NCI-H1436 (cell line): Measurements from ENCODE around the gene SLC4A4.

ENCODE experiments used
- DNase-seq: peaks from one replicate; lab custom pipeline; 2025; lab: John Stamatoyannopoulos, UW

SLC4A4 gene

GRCh38 chr4:71415491-71415890 lies 76.7 kb downstream of the SLC4A4 start:
- no peak for DNase-seq

GRCh38 chr4:71417150-71417549 lies 78.3 kb downstream of the SLC4A4 start:
- DNase-seq, result no peak

GRCh38 chr4:71426381-71427042 lies 87.7 kb downstream of the SLC4A4 start:
- no peak for DNase-seq

- DNase-seq, result no peak
Measured at GRCh38 chr4:71429106-71429505, 90.3 kb downstream of the SLC4A4 start.

GRCh38 chr4:71429962-71430361 lies 91.1 kb downstream of the SLC4A4 start:
- DNase-seq, result no peak

- DNase-seq, result no peak
Measured at GRCh38 chr4:71430609-71431008, 91.8 kb downstream of the SLC4A4 start.

GRCh38 chr4:71440612-71441011 lies 101.8 kb downstream of the SLC4A4 start:
- DNase-seq, result no peak

GRCh38 chr4:71441186-71442169 lies 102.7 kb downstream of the SLC4A4 start:
- no peak for DNase-seq

- no peak for DNase-seq
Measured at GRCh38 chr4:71442336-71442735, 103.5 kb downstream of the SLC4A4 start.

GRCh38 chr4:71444395-71444794 lies 105.6 kb downstream of the SLC4A4 start:
- DNase-seq, result no peak

GRCh38 chr4:71445811-71446210 lies 107.0 kb downstream of the SLC4A4 start:
- DNase-seq, result no peak

- no peak for DNase-seq
Measured at GRCh38 chr4:71446479-71447081, 107.8 kb downstream of the SLC4A4 start.

GRCh38 chr4:71449040-71449439 lies 110.2 kb downstream of the SLC4A4 start:
- DNase-seq, result no peak

GRCh38 chr4:71449878-71450277 lies 111.1 kb downstream of the SLC4A4 start:
- DNase-seq, result no peak

GRCh38 chr4:71453531-71453930 lies 114.7 kb downstream of the SLC4A4 start:
- no peak for DNase-seq

- DNase-seq, result no peak
Measured at GRCh38 chr4:71456841-71457240, 118.0 kb downstream of the SLC4A4 start.

GRCh38 chr4:71460371-71460770 lies 121.6 kb downstream of the SLC4A4 start:
- DNase-seq, result no peak

- DNase-seq, result no peak
Measured at GRCh38 chr4:71461422-71461821, 122.6 kb downstream of the SLC4A4 start.

- no peak for DNase-seq
Measured at GRCh38 chr4:71466775-71467174, 128.0 kb downstream of the SLC4A4 start.

GRCh38 chr4:71468116-71468710 lies 129.4 kb downstream of the SLC4A4 start:
- no peak for DNase-seq

GRCh38 chr4:71469541-71469940 lies 130.7 kb downstream of the SLC4A4 start:
- no peak for DNase-seq

- no peak for DNase-seq
Measured at GRCh38 chr4:71470524-71470923, 131.7 kb downstream of the SLC4A4 start.
